Mesodermal cell (in vitro differentiated cells): Measurements from ENCODE around the gene ANKRD65.

ENCODE experiments used
- H3K27ac ChIP-seq: 2 replicates; pipeline ENCODE4 v1.7.0; 2013; ENCODE audit warnings: mild to moderate bottlenecking, low read depth, low read length, moderate library complexity; ENCODE audit not compliant: severe bottlenecking
- H3K36me3 ChIP-seq: 2 replicates; pipeline ENCODE4 v1.7.1; 2013; ENCODE audit warnings: mild to moderate bottlenecking, low read length, moderate library complexity; ENCODE audit not compliant: control insufficient read depth, insufficient read depth
- H3K4me1 ChIP-seq: one replicate; pipeline ENCODE4 v1.7.1; 2013; ENCODE audit warnings: mild to moderate bottlenecking, low read length; ENCODE audit not compliant: insufficient read depth, control insufficient read depth, poor library complexity, severe bottlenecking
- H3K4me3 ChIP-seq: 2 replicates; pipeline ENCODE4 v1.7.0; 2013; ENCODE audit warnings: low read length, control low read depth, mild to moderate bottlenecking; ENCODE audit not compliant: insufficient read depth, poor library complexity, severe bottlenecking; ENCODE audit errors: extremely low read depth
- H3K9me3 ChIP-seq: 2 replicates; pipeline ENCODE4 v1.7.1; 2013; ENCODE audit warnings: mild to moderate bottlenecking, low read length, moderate library complexity; ENCODE audit not compliant: control insufficient read depth
- WGBS, 2 experiments: methylation state at CpG; one replicate each; pipeline ENCODE4 v1.1.5; 2013; ENCODE audit warnings: missing lambda C conversion rate in 2 of 2; ENCODE audit not compliant: insufficient coverage in 2 of 2; 5-methylcytosine and 5-hydroxymethylcytosine counted together

Gene ANKRD65

GRCh38 chr1:1441002-1441888 lies 20.2 kb upstream of the ANKRD65 start:
- no peak overlapping the region for H3K4me3 ChIP-seq
- H3K27ac ChIP-seq = no peak overlapping the region
- peaks cover 9% of the 10 kb centered on the region for H3K36me3 ChIP-seq
- 82 to 86% methylated on average over 24 to 26 of the region's 29 CpGs for WGBS, 2 experiments
- no peaks in the 10 kb centered on the region for H3K9me3 ChIP-seq
- H3K4me1 ChIP-seq = peaks cover 22% of the 10 kb centered on the region

GRCh38 chr1:1440262-1441001 lies 19.4 kb upstream of the ANKRD65 start:
- H3K36me3 ChIP-seq = peaks cover 9% of the 10 kb centered on the region
- WGBS, 2 experiments = 92 to 99% methylated on average over 18 to 22 of the region's 26 CpGs

GRCh38 chr1:1439546-1440261 lies 18.6 kb upstream of the ANKRD65 start:
- H3K4me3 ChIP-seq = no peak overlapping the region
- peaks cover 30% of the 10 kb centered on the region for H3K4me1 ChIP-seq
- H3K27ac ChIP-seq = no peak overlapping the region
- peaks cover 9% of the 10 kb centered on the region for H3K36me3 ChIP-seq
- H3K9me3 ChIP-seq = no peaks in the 10 kb centered on the region
- WGBS, 2 experiments = 96 to 97% methylated on average over 62 to 71 of the region's 82 CpGs

More at GRCh38 chr1:1440262-1441001, 19.4 kb upstream of the ANKRD65 start:
- no peak overlapping the region for H3K4me3 ChIP-seq
- H3K27ac ChIP-seq = no peak overlapping the region
- no peaks in the 10 kb centered on the region for H3K9me3 ChIP-seq
- H3K4me1 ChIP-seq = peaks cover 24% of the 10 kb centered on the region

GRCh38 chr1:1438531-1439381 lies 17.7 kb upstream of the ANKRD65 start:
- Histone ChIP-seq H3K36me3 (peaks cover 9% of the 10 kb centered on the region), H3K4me1 (peaks cover 38% of the 10 kb centered on the region), H3K4me3 (no peak overlapping the region), H3K27ac (no peak overlapping the region), H3K9me3 (no peaks in the 10 kb centered on the region)
- 94 to 97% methylated on average over 42 to 45 of the region's 45 CpGs for WGBS, 2 experiments

- Histone ChIP-seq H3K27ac (no peak overlapping the region), H3K4me1 (peaks cover 46% of the 10 kb centered on the region), H3K36me3 (peaks cover 9% of the 10 kb centered on the region), H3K9me3 (no peaks in the 10 kb centered on the region), H3K4me3 (no peak overlapping the region)
- 81 to 86% methylated on average over 10 to 11 of the region's 11 CpGs for WGBS, 2 experiments
Measured at GRCh38 chr1:1437904-1438376, 16.9 kb upstream of the ANKRD65 start.

- Histone ChIP-seq H3K36me3 (peaks cover 9% of the 10 kb centered on the region), H3K9me3 (no peaks in the 10 kb centered on the region), H3K27ac (no peak overlapping the region), H3K4me1 (peaks cover 53% of the 10 kb centered on the region), H3K4me3 (no peak overlapping the region)
- 89 to 94% methylated on average over 21 to 31 of the region's 31 CpGs for WGBS, 2 experiments
Measured at GRCh38 chr1:1437033-1437903, 16.2 kb upstream of the ANKRD65 start.

GRCh38 chr1:1436630-1437032 lies 15.6 kb upstream of the ANKRD65 start:
- H3K27ac ChIP-seq = no peak overlapping the region
- peaks cover 9% of the 10 kb centered on the region for H3K36me3 ChIP-seq
- WGBS, 2 experiments = 94 to 96% methylated on average over 7 of the region's 7 CpGs
- H3K9me3 ChIP-seq = no peaks in the 10 kb centered on the region
- peak overlapping the region; percentile 55 for H3K4me3 ChIP-seq
- H3K4me1 ChIP-seq = peaks cover 59% of the 10 kb centered on the region

GRCh38 chr1:1435911-1436629 lies 15.0 kb upstream of the ANKRD65 start:
- Histone ChIP-seq H3K4me3 (peak overlapping the region; percentile 55), H3K4me1 (peaks cover 65% of the 10 kb centered on the region)

More at GRCh38 chr1:1435911-1436629, 15.0 kb upstream of the ANKRD65 start:
- Histone ChIP-seq H3K27ac (no peak overlapping the region), H3K9me3 (no peaks in the 10 kb centered on the region), H3K36me3 (peaks cover 9% of the 10 kb centered on the region)
- WGBS, 2 experiments = 18 to 23% methylated on average over 23 to 34 of the region's 40 CpGs
